Measurements from ENCODE around the gene MORF4L1. TPM values are rescaled to one million over a fixed set of nuclear protein-coding genes. Genes with fewer than 3 reads are reported as not detected.
"Not testable (repeated sequence)": the region's sequence is repeated elsewhere in the genome, so short reads cannot be mapped to it uniquely, and the experiment has no call there.

The MORF4L1 gene
- total and polyA plus RNA-seq, 10 of the 15 experiments (the other 5 are each of a cell fraction or from before 2014, with no cell fraction given): 113 to 636 (median 229) TPM

- ATAC-seq; H3K9me3 ChIP-seq (replicated peaks; ENCODE audit: control insufficient read depth, insufficient read depth, low read length); DNase-seq (ENCODE audit: low read depth, low spot score); intact Hi-C loops (cut with micrococcal nuclease; ENCODE audit: unreplicated experiment); in situ Hi-C loops (cut with MboI); H3K27me3 ChIP-seq (replicated peaks in 1 of 2; ENCODE audit: control insufficient read depth in 2 of 2, insufficient read depth in 2 of 2, low read length in 1 of 2); FAIRE-seq; H3K27ac ChIP-seq (ENCODE audit: control insufficient read depth, insufficient read depth); BruUV-seq (replicated peaks); H2AFZ ChIP-seq (ENCODE audit: control insufficient read depth, low read depth, low read length); H3K9ac ChIP-seq (ENCODE audit: control insufficient read depth, insufficient read depth, low read length): not testable (repeated sequence)
- ChIA-PET RAD21 (ENCODE audit: unreplicated experiment) (interaction anchor here (1.9 kb wide), 1 partner anchor 102 kb away, joined by 4 read pairs; no protein-coding TSS in a partner anchor), POLR2A (interaction anchor here (1.2 to 5.3 kb wide), 2 partner anchors 15 to 138 kb away, joined by 3 to 21 read pairs; no protein-coding TSS in a partner anchor), SMC1A (ENCODE audit: uncharacterized antibody, unreplicated experiment) (interaction anchor here (1.0 to 2.1 kb wide), 4 partner anchors 14 to 308 kb away, joined by 3 to 9 read pairs (median 4); no protein-coding TSS in a partner anchor), CTCF (interaction anchor here (0.5 to 1.2 kb wide), 6 partner anchors 14 to 607 kb away, joined by 3 to 4 read pairs (median 3); no protein-coding TSS in a partner anchor)
- peaks cover 19% of the 10 kb centered on the region; the same call in 1 of the 2 replicates for H3K4me1 ChIP-seq (ENCODE audit: control insufficient read depth, insufficient read depth, low read length)
- peaks cover 0 to 15% of the 10 kb centered on the region in 2 experiments; a peak in 3 of 4 replicates for H3K36me3 ChIP-seq (ENCODE audit: control insufficient read depth in 2 of 2, insufficient read depth in 2 of 2, low read length in 1 of 2)
- H3K79me2 ChIP-seq (ENCODE audit: control insufficient read depth, insufficient read depth, low read length): peaks cover 90% of the 10 kb centered on the region
- WGBS (ENCODE audit: insufficient coverage, insufficient replicate concordance, low lambda C conversion rate, missing lambda C conversion rate): 2% methylated on average over 12 of the region's 14 CpGs
- peak; percentile 44; the same call in 1 of the 2 replicates for TF ChIP-seq ZNF384 (IDR thresholded peaks at IDR 0.05; ENCODE audit: borderline replicate concordance, low read depth, low read length)
- H4K20me1 ChIP-seq (ENCODE audit: control insufficient read depth, insufficient read depth): peaks cover 18% of the 10 kb centered on the region
- peak overlapping the region; percentile 72 for H3K4me2 ChIP-seq (ENCODE audit: control insufficient read depth, insufficient read depth)
- H3K4me3 ChIP-seq: peak overlapping the region; percentile 90
Measured at GRCh38 chr15:78876954-78877353, 4.3 kb downstream of the MORF4L1 start.

GRCh38 chr15:78878356-78878755, 5.7 kb downstream of the MORF4L1 start:
- in situ Hi-C loops (cut with MboI): no loop called here
- DNase-seq (ENCODE audit: low read depth, low spot score): no peak
- ChIA-PET RAD21 (ENCODE audit: unreplicated experiment) (no interaction called here), CTCF (interaction anchor here (0.7 to 1.2 kb wide), 4 partner anchors 18 to 306 kb away, joined by 3 read pairs; no protein-coding TSS in a partner anchor), SMC1A (ENCODE audit: uncharacterized antibody, unreplicated experiment) (interaction anchor here (0.7 to 1.1 kb wide), 4 partner anchors 15 to 1136 kb away, joined by 3 to 4 read pairs (median 4); no protein-coding TSS in a partner anchor), POLR2A (interaction anchor here (1.0 to 5.3 kb wide), 3 partner anchors 13 to 579 kb away, joined by 3 to 21 read pairs (median 4); partner anchors contain the start of gene SKIC8)
- Histone ChIP-seq H3K27me3 (replicated peaks in 1 of 2; ENCODE audit: control insufficient read depth in 2 of 2, insufficient read depth in 2 of 2, low read length in 1 of 2) (no peaks in the 10 kb centered on the region), H4K20me1 (ENCODE audit: control insufficient read depth, insufficient read depth) (peaks cover 18% of the 10 kb centered on the region), H3K36me3 (ENCODE audit: control insufficient read depth in 2 of 2, insufficient read depth in 2 of 2, low read length in 1 of 2) (peaks cover 0 to 20% of the 10 kb centered on the region in 2 experiments; a peak in 3 of 4 replicates), H3K9me3 (replicated peaks; ENCODE audit: control insufficient read depth, insufficient read depth, low read length) (no peaks in the 10 kb centered on the region), H3K4me3 (peak overlapping the region; percentile 90), H3K4me2 (ENCODE audit: control insufficient read depth, insufficient read depth) (peak overlapping the region; percentile 72), H3K4me1 (ENCODE audit: control insufficient read depth, insufficient read depth, low read length) (peaks cover 16% of the 10 kb centered on the region; the same call in 1 of the 2 replicates), H2AFZ (ENCODE audit: control insufficient read depth, low read depth, low read length) (no peak overlapping the region), H3K79me2 (ENCODE audit: control insufficient read depth, insufficient read depth, low read length) (peaks cover 99% of the 10 kb centered on the region), H3K9ac (ENCODE audit: control insufficient read depth, insufficient read depth, low read length) (no peak overlapping the region), H3K27ac (ENCODE audit: control insufficient read depth, insufficient read depth) (no peak overlapping the region)
- 35% methylated on average over 1 of the region's 1 CpG for WGBS (ENCODE audit: insufficient coverage, insufficient replicate concordance, low lambda C conversion rate, missing lambda C conversion rate)
- BruUV-seq (replicated peaks): no TSS peak
- no peak for TF ChIP-seq ZNF384 (IDR thresholded peaks at IDR 0.05; ENCODE audit: borderline replicate concordance, low read depth, low read length)
- TF ChIP-seq ESRRA (IDR thresholded peaks at IDR 0.05; ENCODE audit: low read length): no peak
- TF ChIP-seq RBBP5 (conservative IDR thresholded peaks at IDR 0.05): no peak
- 0 out of 2 replicates have a peak, but pooled peaks have one; percentile 12 for TF ChIP-seq MXI1 (IDR thresholded peaks at IDR 0.05; ENCODE audit: low read depth, low read length)
- peak; percentile 28; the same call in 1 of the 2 replicates for TF ChIP-seq RUNX3 (IDR thresholded peaks at IDR 0.05; ENCODE audit: low read length)
- FAIRE-seq: no peak
- ATAC-seq: no peak
- intact Hi-C loops (cut with micrococcal nuclease; ENCODE audit: unreplicated experiment): no loop called here

Measured in GM12878 (cell line).